Fibroblast of villous mesenchyme (primary cell): ENCODE data around the gene LSMEM2. TPM values are rescaled to one million over a fixed set of nuclear protein-coding genes. Genes with fewer than 3 reads are reported as not detected.

Experiments
- DNase-seq: peaks from one replicate; pipeline ENCODE4 v3.0.0-alpha.2; 2010; ENCODE audit warnings: low read depth
- H3K4me3 ChIP-seq: 2 replicates; pipeline ENCODE4 v1.5.1; 2011; ENCODE audit warnings: low read depth, mild to moderate bottlenecking, low read length
- CTCF ChIP-seq: IDR thresholded peaks from 2 replicates; pipeline ENCODE4 v1.5.1; 2012; ENCODE audit warnings: low read depth, mild to moderate bottlenecking, low read length; ENCODE audit not compliant: insufficient read depth
- total RNA-seq: library from RNA; depleted of rRNA; stranded (reverse); fragments of >200 nt; gene quantifications from 2 replicates; pipeline ENCODE4 v1.2.3, GENCODE V29; 2012

Gene LSMEM2
- total RNA-seq, 1 donor: not detected

GRCh38 chr3:50264383-50264963 lies 14.4 kb upstream of the LSMEM2 start:
- DNase-seq: peak; percentile 94
- H3K4me3 ChIP-seq: no peak overlapping the region
- TF ChIP-seq CTCF: no peak

- no peak overlapping the region for H3K4me3 ChIP-seq
- TF ChIP-seq CTCF: no peak
- DNase-seq: no peak
These were observed 13.9 kb upstream of the LSMEM2 start for GRCh38 chr3:50264964-50265485.

GRCh38 chr3:50265571-50265970 lies 13.3 kb upstream of the LSMEM2 start:
- no peak for DNase-seq
- no peak overlapping the region for H3K4me3 ChIP-seq
- TF ChIP-seq CTCF: no peak

GRCh38 chr3:50266017-50266416 lies 12.9 kb upstream of the LSMEM2 start:
- no peak for TF ChIP-seq CTCF
- no peak overlapping the region for H3K4me3 ChIP-seq
- no peak for DNase-seq

GRCh38 chr3:50266836-50267235 lies 12.1 kb upstream of the LSMEM2 start:
- DNase-seq: no peak
- H3K4me3 ChIP-seq: peak overlapping the region; percentile 73
- no peak for TF ChIP-seq CTCF

GRCh38 chr3:50267280-50267913 lies 11.5 kb upstream of the LSMEM2 start:
- DNase-seq: peak; percentile 44
- peak overlapping the region; percentile 73 for H3K4me3 ChIP-seq
- no peak for TF ChIP-seq CTCF
